Neural progenitor cell (in vitro differentiated cells): ENCODE results near the gene SNTG2.

Experiments
- CTCF ChIP-seq: fragments of 200-600 bp; sonication (generic); IDR thresholded peaks from 2 replicates; pipeline ENCODE4 v1.5.1; 2017; ENCODE audit warnings: antibody characterized with exemption, mild to moderate bottlenecking
- EZH2phosphoT487 ChIP-seq: fragments of 200-600 bp; sonication (generic); IDR thresholded peaks from 2 replicates; pipeline ENCODE4 v1.6.1; 2017; ENCODE audit warnings: antibody characterized with exemption

GRCh38 chr2:1014802-1015201 is 64.2 kb downstream of the SNTG2 start:
- TF ChIP-seq CTCF: no peak
- TF ChIP-seq EZH2phosphoT487: no peak
